DOHH2 (cell line): Measurements from ENCODE around the gene DHTKD1.

ENCODE experiments used
- CTCF ChIP-seq: fragments of 200-600 bp; sonication (generic); IDR thresholded peaks from one replicate; pipeline ENCODE4 v1.5.1; 2014; ENCODE audit warnings: antibody characterized with exemption, mild to moderate bottlenecking, low read depth, low read length; ENCODE audit not compliant: poor library complexity, severe bottlenecking
- EZH2phosphoT487 ChIP-seq: fragments of 200-600 bp; sonication (generic); IDR thresholded peaks from 2 replicates; pipeline ENCODE4 v1.6.1; 2017; ENCODE audit warnings: borderline replicate concordance, mild to moderate bottlenecking, antibody characterized with exemption, low read length, moderate library complexity, mixed read lengths

- TF ChIP-seq CTCF (no peak), EZH2phosphoT487 (no peak)
Observed at GRCh38 chr10:12063483-12063818, 5.3 kb upstream of the DHTKD1 start.
